GM12874 (cell line): ENCODE data around the gene GPR39.

Experiments used
- TF ChIP-seq, protein P1 (sequence below): IDR thresholded peaks from 2 replicates; pipeline ENCODE4 v1.5.1; 2011; ENCODE audit warnings: low read depth, mild to moderate bottlenecking, control low read depth, low read length, moderate library complexity; ENCODE audit not compliant: insufficient read depth

GPR39 gene

DNA sequence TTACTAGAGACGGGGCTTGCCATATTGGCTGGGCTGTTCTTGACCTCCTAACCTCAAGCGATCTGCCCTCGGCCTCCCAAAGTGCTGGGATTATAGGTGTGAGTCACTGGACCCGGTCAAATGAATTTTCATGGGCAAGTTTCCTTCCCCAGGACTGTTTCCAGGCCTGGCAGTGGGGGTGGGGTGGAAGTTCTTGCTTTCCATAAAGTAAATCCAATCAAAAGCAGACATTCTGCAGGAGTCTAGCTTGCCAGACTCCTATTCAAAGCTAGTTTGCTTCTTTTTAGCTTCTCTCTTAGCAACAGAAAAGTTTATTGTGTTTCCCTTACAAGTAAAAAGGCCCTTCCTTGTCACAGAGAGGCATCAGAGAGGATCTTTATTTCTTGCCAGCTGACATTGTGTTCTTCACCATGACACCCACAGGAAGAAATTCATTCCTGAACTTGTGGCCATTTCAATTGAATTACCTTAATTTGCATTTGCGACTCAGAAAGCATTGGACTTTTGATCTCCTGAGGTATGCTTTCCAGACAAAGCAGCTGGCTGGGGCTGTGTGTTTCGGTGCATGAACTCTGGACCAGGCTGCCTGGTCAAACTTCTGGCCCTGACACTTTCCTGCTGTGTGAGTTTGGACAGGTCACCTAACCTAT, 215.5 kb downstream of the GPR39 start:
- TF ChIP-seq, protein P1, sequence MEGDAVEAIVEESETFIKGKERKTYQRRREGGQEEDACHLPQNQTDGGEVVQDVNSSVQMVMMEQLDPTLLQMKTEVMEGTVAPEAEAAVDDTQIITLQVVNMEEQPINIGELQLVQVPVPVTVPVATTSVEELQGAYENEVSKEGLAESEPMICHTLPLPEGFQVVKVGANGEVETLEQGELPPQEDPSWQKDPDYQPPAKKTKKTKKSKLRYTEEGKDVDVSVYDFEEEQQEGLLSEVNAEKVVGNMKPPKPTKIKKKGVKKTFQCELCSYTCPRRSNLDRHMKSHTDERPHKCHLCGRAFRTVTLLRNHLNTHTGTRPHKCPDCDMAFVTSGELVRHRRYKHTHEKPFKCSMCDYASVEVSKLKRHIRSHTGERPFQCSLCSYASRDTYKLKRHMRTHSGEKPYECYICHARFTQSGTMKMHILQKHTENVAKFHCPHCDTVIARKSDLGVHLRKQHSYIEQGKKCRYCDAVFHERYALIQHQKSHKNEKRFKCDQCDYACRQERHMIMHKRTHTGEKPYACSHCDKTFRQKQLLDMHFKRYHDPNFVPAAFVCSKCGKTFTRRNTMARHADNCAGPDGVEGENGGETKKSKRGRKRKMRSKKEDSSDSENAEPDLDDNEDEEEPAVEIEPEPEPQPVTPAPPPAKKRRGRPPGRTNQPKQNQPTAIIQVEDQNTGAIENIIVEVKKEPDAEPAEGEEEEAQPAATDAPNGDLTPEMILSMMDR = no peak

DNA sequence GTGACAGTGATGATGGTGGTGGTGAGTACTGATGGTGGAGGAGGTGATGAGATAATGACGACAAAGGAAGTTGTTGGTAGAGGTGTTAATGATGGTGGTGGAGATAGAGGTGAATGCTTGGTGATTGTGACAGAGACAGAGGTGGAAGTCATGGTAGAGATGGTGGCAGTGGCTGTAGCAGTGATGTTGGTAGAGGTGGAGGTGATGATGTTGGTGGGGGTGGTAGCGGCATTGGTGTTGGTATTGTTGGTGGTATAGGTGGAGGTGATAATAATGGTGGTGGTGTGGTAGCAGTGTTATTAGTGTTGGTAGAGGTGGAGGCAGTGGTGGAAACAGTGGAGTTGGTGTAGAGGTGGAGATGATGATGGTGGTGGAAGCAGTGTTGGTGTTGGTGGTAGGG, 217.0 kb downstream of the GPR39 start:
- TF ChIP-seq, protein P1 = no peak

DNA sequence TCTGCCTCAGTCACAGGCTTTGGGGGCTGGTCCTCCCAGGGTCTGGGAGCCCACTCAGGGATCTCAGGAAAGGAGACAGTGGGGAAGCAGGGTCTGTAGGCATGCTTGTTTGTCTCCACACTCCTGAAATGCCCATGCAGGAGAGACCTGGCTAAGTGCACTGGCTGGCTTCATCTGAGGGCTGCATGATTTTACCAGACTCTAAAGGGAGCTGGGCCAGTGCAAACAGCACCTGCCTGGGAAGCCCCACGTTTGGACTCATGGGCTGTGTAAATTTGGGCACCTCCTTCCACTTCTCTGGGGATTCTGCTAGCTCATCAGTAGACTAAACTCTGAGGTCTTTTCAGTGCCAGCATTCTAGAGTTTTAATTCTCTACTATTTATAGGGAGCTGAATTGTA, 219.7 kb downstream of the GPR39 start:
- TF ChIP-seq, protein P1 = no peak

DNA sequence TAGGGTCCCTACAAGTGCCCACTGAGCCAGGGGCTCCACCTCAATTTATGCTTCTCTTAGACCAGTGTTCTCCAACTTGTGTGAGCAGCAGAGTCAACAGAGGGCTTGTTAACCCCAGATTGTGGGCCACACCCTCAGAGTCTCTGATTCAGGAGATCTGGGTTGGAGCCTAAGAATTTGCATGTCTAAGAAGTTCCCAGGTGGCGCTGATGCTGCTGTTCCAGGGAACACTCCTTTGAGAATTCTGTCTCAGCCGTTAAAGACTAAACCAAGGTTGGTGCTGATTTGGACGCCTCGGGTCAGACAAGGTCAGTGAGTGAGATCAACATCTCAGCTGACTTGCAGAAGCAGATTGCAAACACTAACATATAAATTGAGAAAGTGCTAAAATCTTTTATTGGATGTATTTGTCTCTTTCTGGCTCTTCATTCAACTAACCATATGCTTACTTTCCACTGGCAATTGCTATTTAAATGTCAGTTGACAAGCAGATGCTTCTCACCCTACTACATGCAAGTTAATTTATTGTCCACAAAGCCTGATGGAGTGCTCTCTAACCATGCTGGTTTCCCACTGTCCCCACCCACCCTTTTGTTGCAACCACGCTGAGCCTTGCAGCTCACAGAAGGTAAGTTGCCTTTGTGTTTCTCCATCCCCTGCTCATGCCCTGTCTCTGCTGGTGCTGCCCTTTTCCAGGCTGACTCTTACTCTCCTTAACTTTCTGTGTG, 221.9 kb downstream of the GPR39 start:
- TF ChIP-seq, protein P1 = no peak

DNA sequence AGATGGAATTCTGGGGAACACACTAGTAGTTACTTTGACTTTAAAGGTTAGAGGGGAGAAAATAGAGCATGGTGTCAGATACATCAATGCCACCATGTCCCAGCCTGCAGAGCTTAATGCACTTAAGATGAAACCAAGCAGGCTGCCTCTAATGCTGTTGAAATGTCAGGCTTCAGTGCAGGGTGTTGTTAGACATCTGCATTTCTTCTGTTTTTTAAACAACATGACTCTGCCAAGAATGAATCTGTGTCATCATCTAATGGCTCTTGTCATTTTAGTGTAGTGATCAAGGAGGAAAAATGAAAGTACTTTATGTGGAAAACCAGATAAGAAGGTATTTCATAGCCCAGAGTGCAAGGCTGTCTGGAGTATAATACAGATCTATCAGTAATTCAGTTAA, 223.5 kb downstream of the GPR39 start:
- TF ChIP-seq, protein P1 = no peak

DNA sequence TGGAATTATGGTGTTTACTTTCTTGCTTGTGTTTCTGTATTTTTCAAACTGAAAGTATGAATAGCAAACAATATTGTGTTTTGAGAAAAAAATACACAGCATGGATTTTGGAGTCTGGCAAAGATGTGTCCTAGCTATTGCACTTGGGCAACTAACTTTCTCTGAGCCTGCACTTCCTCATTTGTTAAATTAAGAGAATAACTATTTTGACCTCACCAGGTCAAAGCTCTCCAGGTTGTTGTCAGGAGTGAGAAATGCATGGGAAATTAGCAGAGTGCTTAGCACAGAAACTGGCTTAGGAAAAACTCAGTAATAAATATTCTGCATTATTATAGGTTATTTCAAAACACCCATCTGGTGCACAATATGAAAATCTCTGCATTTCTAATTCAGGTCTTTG, 225.2 kb downstream of the GPR39 start:
- TF ChIP-seq, protein P1 = no peak

DNA sequence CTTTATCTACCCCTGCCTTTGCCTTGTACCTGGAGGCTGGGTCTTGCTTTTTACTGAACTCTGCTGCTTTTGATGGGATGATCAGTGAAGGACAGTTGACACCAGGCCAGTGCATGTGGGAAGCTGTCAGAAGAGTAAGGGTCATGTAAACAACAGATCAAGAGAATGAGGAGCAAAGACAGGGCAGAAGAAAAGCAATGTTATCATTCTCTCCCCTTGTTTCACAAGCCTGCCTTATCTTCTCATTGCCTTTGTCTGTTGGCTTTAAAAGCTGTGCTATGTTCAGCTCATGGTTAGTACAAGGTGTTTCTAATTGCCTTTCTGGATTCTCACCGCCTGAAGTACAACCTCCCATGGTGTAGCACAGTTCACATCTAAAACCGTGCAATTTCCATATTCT, 225.8 kb downstream of the GPR39 start:
- TF ChIP-seq, protein P1 = no peak
